Naive thymus-derived CD4-positive, alpha-beta T cell (primary cell): ENCODE measurements around the gene UBL7. TPM values are rescaled to one million over a fixed set of nuclear protein-coding genes. Genes with fewer than 3 reads are reported as not detected.

Source experiments
- ATAC-seq: fragments of 150-1000 bp; cut with Tn5 transposase; 2 replicates; pipeline ENCODE4 v1.10.0; 2021; ENCODE audit warnings: mild to moderate bottlenecking, moderate library complexity
- CTCF ChIA-PET: fragments of 350-600 bp; sonication (Branson Sonifier 250); formaldehyde crosslinking; loops from one replicate; lab custom pipeline; 2021; ENCODE audit warnings: antibody characterized with exemption; lab: Charles Lee
- POLR2A ChIA-PET: fragments of 350-600 bp; sonication (Branson Sonifier 250); formaldehyde crosslinking; loops from one replicate; lab custom pipeline; 2021; ENCODE audit warnings: antibody characterized with exemption, inconsistent platforms; lab: Charles Lee
- DNase-seq, 9 donors: peaks; one replicate each; pipeline versions ENCODE4 v3.0.0 to v3.0.0-alpha.2; 2020 to 2022; ENCODE audit warnings: mixed read lengths in 1 of 9
- H3K27ac ChIP-seq: one replicate; pipeline ENCODE4 v1.7.0; 2013; ENCODE audit warnings: mild to moderate bottlenecking, low read depth, low read length, moderate library complexity
- H3K27me3 ChIP-seq, 2 donors: one replicate each; pipeline ENCODE4 v1.7.0; 2013; ENCODE audit warnings: low read length in 2 of 2, mild to moderate bottlenecking in 2 of 2, moderate library complexity in 2 of 2; ENCODE audit not compliant: control insufficient read depth in 2 of 2, insufficient read depth in 2 of 2
- H3K36me3 ChIP-seq, 3 experiments: 1 replicate in 2 of 3; 2 replicates in 1 of 3; pipeline ENCODE4 v1.7.0; 2013; ENCODE audit warnings: low read length in 3 of 3, mild to moderate bottlenecking in 3 of 3, moderate library complexity in 1 of 3; ENCODE audit not compliant: insufficient read depth in 3 of 3, control insufficient read depth in 2 of 3
- H3K4me1 ChIP-seq, 2 donors: one replicate each; pipeline ENCODE4 v1.7.0; 2013; ENCODE audit warnings: low read length in 2 of 2, mild to moderate bottlenecking in 2 of 2, moderate library complexity in 1 of 2; ENCODE audit not compliant: control insufficient read depth in 2 of 2, insufficient read depth in 2 of 2
- H3K4me3 ChIP-seq: 2 replicates; pipeline ENCODE4 v1.7.0; 2013; ENCODE audit warnings: mild to moderate bottlenecking, low read length
- H3K9me3 ChIP-seq, 3 experiments: 1 replicate in 2 of 3; 2 replicates in 1 of 3; pipeline ENCODE4 v1.7.0; 2013; ENCODE audit warnings: low read length in 3 of 3; ENCODE audit not compliant: control insufficient read depth in 2 of 3
- H3K27ac Mint-ChIP-seq, 9 donors: one replicate each; pipeline ENCODE4 v1.8.0; 2020 to 2022; ENCODE audit warnings: mixed read lengths in 9 of 9, mild to moderate bottlenecking in 8 of 9, moderate library complexity in 5 of 9, inconsistent platforms in 2 of 9
- H3K27me3 Mint-ChIP-seq, 5 donors: one replicate each; pipeline ENCODE4 v1.8.0; 2021 to 2022; ENCODE audit warnings: mixed read lengths in 5 of 5, mild to moderate bottlenecking in 1 of 5
- H3K36me3 Mint-ChIP-seq, 5 donors: one replicate each; pipeline ENCODE4 v1.8.0; 2020 to 2022; ENCODE audit warnings: mixed read lengths in 5 of 5, mild to moderate bottlenecking in 3 of 5, inconsistent platforms in 1 of 5
- H3K4me1 Mint-ChIP-seq, 7 donors: one replicate each; pipeline ENCODE4 v1.8.0; 2020 to 2022; ENCODE audit warnings: mixed read lengths in 7 of 7, mild to moderate bottlenecking in 3 of 7, inconsistent platforms in 1 of 7
- H3K4me3 Mint-ChIP-seq, 10 donors: one replicate each; pipeline ENCODE4 v1.8.0; 2020 to 2022; ENCODE audit warnings: mild to moderate bottlenecking in 10 of 10, mixed read lengths in 10 of 10, moderate library complexity in 6 of 10, inconsistent platforms in 2 of 10
- H3K9me3 Mint-ChIP-seq, 11 donors: one replicate each; pipeline ENCODE4 v1.8.0; 2020 to 2022; ENCODE audit warnings: mixed read lengths in 11 of 11, mild to moderate bottlenecking in 4 of 11, inconsistent platforms in 1 of 11, moderate library complexity in 1 of 11
- intact Hi-C, 2 donors: fragments of 100-400 bp; cut with micrococcal nuclease; formaldehyde crosslinking; loops; one replicate each; pipeline ENCODE4 v1.15.1; 2023
- polyA plus RNA-seq, 2 donors: library from polyadenylated mRNA; unstranded; fragments of 300-500 nt; fragmentation: Illumina TruSeq; gene quantifications; one replicate each; pipeline ENCODE4 v1.2.3, GENCODE V29; 2021
- total RNA-seq, 6 experiments: library from RNA in 5 of 6; stranded (reverse) in 5 of 6; gene quantifications; 1 replicate in 5 of 6; 2 replicates in 1 of 6; pipeline ENCODE4 v1.2.3 and lab custom pipeline; 2021 to 2026

Gene UBL7
- total and polyA plus RNA-seq, 7 experiments from 2014 or later, result 20.2 to 127 (median 44.0) TPM

DNA sequence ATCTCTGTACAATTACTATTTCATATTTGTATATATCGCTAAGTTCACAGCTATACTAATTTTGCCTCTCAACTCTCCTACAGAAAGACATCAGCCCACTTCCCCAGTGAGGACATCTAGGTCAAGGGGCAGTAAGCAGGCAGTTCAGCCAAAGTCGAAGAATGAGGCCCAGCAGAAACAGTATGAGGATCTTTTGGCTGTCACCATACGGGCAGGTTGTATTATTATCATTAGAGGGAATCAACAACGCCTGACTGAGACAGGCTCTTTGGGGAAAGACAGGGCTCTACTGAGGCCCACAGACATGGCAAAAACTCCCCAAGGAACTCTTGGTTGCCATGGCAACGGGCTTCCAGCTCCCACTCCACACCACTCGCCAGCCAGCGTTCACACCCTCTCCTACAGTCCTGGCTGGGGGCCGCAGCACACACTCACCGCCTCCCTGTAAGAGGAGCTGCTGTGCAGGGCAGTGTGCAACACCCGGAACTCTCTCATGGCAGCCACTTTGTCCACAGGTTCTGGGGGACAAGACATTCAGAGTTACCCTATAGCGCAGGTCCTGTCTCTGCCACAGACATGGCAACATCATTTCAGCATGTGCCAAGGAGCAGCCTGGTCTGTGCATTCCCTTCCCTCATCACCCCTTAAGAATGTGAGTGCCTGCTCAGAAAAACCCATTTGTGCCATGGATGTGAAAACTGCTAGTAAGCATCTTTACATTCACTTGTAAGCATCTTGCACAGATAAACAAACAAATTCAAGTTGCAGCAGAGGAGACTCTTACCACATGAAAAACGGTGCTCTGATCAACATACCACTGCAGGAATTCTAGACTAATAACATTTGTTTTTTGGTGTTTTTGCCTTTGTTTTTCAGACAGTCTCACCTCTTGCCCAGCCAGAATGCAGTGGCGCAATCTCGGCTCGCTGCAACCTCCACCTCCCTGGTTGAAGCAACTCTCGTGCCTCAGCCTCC is 8.8 kb downstream of the UBL7 start:
- Histone ChIP-seq H3K4me3 (no peak overlapping the region), H3K27ac (no peak overlapping the region), H3K9me3 (no peaks in the 10 kb centered on the region), H3K27me3 (no peaks in the 10 kb centered on the region), H3K36me3 (peaks cover 19 to 91% (median 27%) of the 10 kb centered on the region in 3 experiments), H3K4me1 (no peaks in the 10 kb centered on the region)
- Mint-ChIP-seq H3K4me1 (peaks cover 0 to 26% (median 3%) of the 10 kb centered on the region in 7 donors), H3K27me3 (no peaks in the 10 kb centered on the region), H3K27ac (no peak overlapping the region), H3K36me3 (peaks cover 17 to 78% (median 36%) of the 10 kb centered on the region in 5 donors), H3K4me3 (no peak overlapping the region), H3K9me3 (no peaks in the 10 kb centered on the region)
- ATAC-seq (no peak), DNase-seq (no peak)
- POLR2A ChIA-PET, result no interaction called here
- CTCF ChIA-PET, result interaction anchor here (0.6 to 0.9 kb wide), 2 partner anchors 70 to 182 kb away, joined by 3 to 5 read pairs; no protein-coding TSS in a partner anchor
- intact Hi-C loops, result no loop called here

DNA sequence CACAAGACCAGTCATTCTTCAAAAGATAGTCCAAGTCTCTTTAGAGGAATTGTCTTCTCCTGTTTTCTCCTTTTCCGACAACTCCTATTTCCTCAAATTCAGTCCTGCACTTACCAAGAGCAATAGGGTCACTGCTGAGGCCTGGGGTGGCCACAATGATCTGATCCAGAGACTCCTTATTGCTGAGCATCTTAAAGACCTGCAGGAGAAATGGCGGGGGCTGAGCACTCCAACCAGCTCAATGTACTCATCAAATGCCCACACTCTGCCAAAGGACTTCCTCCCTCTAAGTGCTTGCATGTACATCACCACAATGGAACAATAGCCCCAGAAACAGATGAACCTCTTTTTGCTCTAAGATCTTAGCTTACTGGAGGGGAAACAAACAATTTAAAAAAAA is 9.6 kb downstream of the UBL7 start:
- Histone ChIP-seq H3K4me1 (no peaks in the 10 kb centered on the region), H3K27me3 (no peaks in the 10 kb centered on the region), H3K4me3 (no peak overlapping the region), H3K9me3 (no peaks in the 10 kb centered on the region), H3K27ac (no peak overlapping the region), H3K36me3 (peaks cover 22 to 96% (median 27%) of the 10 kb centered on the region in 3 experiments)
- ATAC-seq (no peak), DNase-seq (no peak)
- no peaks in the 10 kb centered on the region for H3K27me3 Mint-ChIP-seq
- H3K27ac Mint-ChIP-seq, result peak overlapping the region in 1 of 9 donors; percentile 52
- intact Hi-C loops, result no loop called here
- H3K4me3 Mint-ChIP-seq, result no peak overlapping the region
- ChIA-PET POLR2A (no interaction called here), CTCF (interaction anchor here (0.6 to 1.4 kb wide), 3 partner anchors 10 to 183 kb away, joined by 3 to 5 read pairs (median 3); no protein-coding TSS in a partner anchor)
- no peaks in the 10 kb centered on the region for H3K9me3 Mint-ChIP-seq
- peaks cover 0 to 25% (median 3%) of the 10 kb centered on the region in 7 donors for H3K4me1 Mint-ChIP-seq
- H3K36me3 Mint-ChIP-seq, result peaks cover 17 to 76% (median 38%) of the 10 kb centered on the region in 5 donors

DNA sequence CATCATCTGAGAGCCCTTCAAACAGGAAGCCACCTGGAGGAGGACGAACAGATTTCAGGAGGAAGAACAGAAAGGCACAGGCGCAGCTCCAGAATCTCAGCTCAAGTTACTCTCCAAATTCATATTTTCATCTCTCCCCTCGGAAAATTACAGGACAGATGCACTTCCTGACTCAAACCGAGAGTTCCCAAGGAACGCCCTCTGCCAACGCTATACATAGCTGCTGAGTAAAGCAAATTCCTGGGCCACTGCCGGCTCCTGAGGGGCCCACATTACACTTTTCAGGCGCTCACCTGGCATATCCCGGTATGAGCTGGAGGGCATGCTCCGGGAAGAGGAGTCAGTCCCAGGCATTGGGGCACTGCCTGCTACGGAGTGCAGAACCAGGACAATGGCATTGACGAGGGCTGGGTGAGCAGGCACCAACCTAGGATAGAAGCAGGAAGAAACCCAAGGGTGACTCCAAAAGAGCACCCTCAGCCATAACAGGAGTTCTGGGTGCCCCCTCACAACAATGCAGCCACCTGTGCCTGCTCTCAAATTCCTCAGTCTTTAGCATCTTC is 11.2 kb downstream of the UBL7 start:
- no peak overlapping the region for H3K27ac ChIP-seq
- DNase-seq, result no peak
- Mint-ChIP-seq H3K9me3 (no peaks in the 10 kb centered on the region), H3K4me3 (no peak overlapping the region), H3K36me3 (peaks cover 18 to 77% (median 38%) of the 10 kb centered on the region in 5 donors), H3K27ac (peak overlapping the region in 1 of 9 donors; percentile 49), H3K27me3 (no peaks in the 10 kb centered on the region), H3K4me1 (peaks cover 0 to 17% (median 3%) of the 10 kb centered on the region in 7 donors)
- H3K4me3 ChIP-seq, result no peak overlapping the region
- peaks cover 24 to 99% (median 26%) of the 10 kb centered on the region in 3 experiments for H3K36me3 ChIP-seq
- CTCF ChIA-PET, result interaction anchor here (1.2 kb wide), 1 partner anchor 75 kb away, joined by 3 read pairs; no protein-coding TSS in a partner anchor
- no peaks in the 10 kb centered on the region for H3K9me3 ChIP-seq
- POLR2A ChIA-PET, result no interaction called here
- ATAC-seq, result no peak
- intact Hi-C loops, result no loop called here
- H3K27me3 ChIP-seq, result no peaks in the 10 kb centered on the region
- H3K4me1 ChIP-seq, result no peaks in the 10 kb centered on the region

DNA sequence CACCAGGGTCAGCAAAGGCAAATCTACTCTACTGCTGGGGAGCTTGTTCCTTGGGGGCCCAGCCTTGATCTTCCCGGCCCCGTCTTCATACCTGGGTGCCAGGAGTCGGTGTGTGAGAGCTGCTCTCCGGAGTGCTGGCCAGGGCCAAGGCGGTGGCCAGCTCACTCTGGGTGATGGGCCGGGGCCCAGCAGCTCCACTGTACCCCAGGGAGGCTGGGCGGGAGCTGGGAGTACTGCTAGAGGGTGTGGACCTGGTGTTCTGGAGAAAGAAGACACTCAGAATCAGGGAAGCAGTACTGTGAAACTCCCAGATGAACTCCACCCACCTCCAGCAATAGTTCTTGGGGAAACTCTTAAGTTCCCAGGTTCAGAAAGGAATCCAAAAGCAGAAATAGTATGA is 11.9 kb downstream of the UBL7 start:
- H3K36me3 Mint-ChIP-seq, result peaks cover 21 to 75% (median 38%) of the 10 kb centered on the region in 5 donors
- intact Hi-C loops, result no loop called here
- Histone ChIP-seq H3K27me3 (no peaks in the 10 kb centered on the region), H3K9me3 (no peaks in the 10 kb centered on the region), H3K27ac (no peak overlapping the region), H3K36me3 (peaks cover 21 to 98% (median 26%) of the 10 kb centered on the region in 3 experiments), H3K4me1 (no peaks in the 10 kb centered on the region), H3K4me3 (no peak overlapping the region)
- CTCF ChIA-PET, result interaction anchor here (1.1 to 1.5 kb wide), 2 partner anchors 9 to 70 kb away, joined by 3 to 5 read pairs; no protein-coding TSS in a partner anchor
- no peaks in the 10 kb centered on the region for H3K27me3 Mint-ChIP-seq
- H3K4me1 Mint-ChIP-seq, result peaks cover 0 to 10% (median 0%) of the 10 kb centered on the region in 7 donors
- POLR2A ChIA-PET, result no interaction called here
- no peak for ATAC-seq
- no peak overlapping the region for H3K27ac Mint-ChIP-seq
- H3K9me3 Mint-ChIP-seq, result no peaks in the 10 kb centered on the region
- no peak overlapping the region for H3K4me3 Mint-ChIP-seq
- DNase-seq, result no peak

DNA sequence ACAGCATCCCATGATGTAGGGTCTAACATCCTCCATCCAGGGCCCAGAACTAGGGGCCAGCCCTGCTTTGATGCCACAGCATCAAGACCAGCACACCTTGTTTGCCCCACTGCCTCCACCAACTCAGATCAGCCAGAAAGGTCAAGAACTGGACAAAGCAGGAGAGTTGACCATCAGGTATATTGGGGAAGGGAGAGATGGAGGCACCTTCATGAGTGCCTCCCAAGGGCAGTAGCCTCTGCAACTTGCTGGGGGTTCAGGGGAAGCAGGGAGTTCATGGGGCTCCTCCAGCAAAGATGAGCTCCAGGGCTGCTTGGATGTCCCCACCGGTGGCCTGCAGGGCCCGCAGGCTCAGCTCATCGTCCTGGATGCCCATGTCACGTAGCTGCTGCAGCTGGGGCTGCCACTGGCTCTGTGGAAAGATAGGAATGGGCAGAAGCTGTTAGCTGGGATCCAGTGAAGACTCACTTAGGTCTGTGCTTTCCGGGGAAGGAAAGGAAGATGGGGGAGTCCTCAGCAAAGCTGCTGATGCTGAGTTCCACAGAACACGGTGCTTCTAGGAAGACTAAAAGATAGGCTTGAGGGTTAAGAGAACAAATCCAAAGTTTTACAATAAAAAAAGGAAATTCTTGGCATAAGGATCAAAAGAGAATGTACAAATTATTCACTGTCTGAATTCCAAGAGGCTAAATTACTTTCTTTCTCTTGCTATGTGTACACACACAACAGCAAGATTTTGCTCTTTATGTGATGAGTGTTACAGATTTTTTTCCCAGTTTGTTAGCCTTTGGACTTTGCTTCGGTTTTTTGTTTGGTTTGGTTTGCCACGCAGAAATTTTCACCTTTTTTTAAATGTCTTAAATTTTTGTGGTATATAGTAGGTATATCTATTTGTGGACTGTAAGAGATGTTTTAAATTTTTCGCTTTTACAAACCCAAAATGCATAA is 14.9 kb downstream of the UBL7 start:
- H3K4me3 ChIP-seq, result no peak overlapping the region
- ChIA-PET POLR2A (interaction anchor here (0.7 kb wide), 1 partner anchor 495 kb away, joined by 3 read pairs; no protein-coding TSS in a partner anchor), CTCF (interaction anchor here (0.7 to 1.2 kb wide), 2 partner anchors 63 to 473 kb away, joined by 3 to 4 read pairs; no protein-coding TSS in a partner anchor)
- peaks cover 0 to 8% (median 0%) of the 10 kb centered on the region in 7 donors for H3K4me1 Mint-ChIP-seq
- no peak for ATAC-seq
- no peak overlapping the region for H3K27ac ChIP-seq
- H3K27me3 Mint-ChIP-seq, result no peaks in the 10 kb centered on the region
- no peaks in the 10 kb centered on the region for H3K4me1 ChIP-seq
- no peaks in the 10 kb centered on the region for H3K27me3 ChIP-seq
- no peaks in the 10 kb centered on the region for H3K9me3 ChIP-seq
- H3K9me3 Mint-ChIP-seq, result no peaks in the 10 kb centered on the region
- no peak for DNase-seq
- peaks cover 17 to 55% (median 23%) of the 10 kb centered on the region in 5 donors for H3K36me3 Mint-ChIP-seq
- H3K4me3 Mint-ChIP-seq, result no peak overlapping the region
- H3K36me3 ChIP-seq, result peaks cover 18 to 68% (median 26%) of the 10 kb centered on the region in 3 experiments
- no peak overlapping the region for H3K27ac Mint-ChIP-seq
- intact Hi-C loops, result no loop called here
